Neutrophil (primary cell): ENCODE data around the gene HSFX3.
"Not testable (repeated sequence)": the region's sequence is repeated elsewhere in the genome, so short reads cannot be mapped to it uniquely, and the experiment has no call there.

ENCODE experiments used
- H3K27ac ChIP-seq: fragments of 200-600 bp; sonication (generic); 2 replicates; pipeline ENCODE4 v1.5.1; 2016; ENCODE audit warnings: mild to moderate bottlenecking, moderate library complexity
- H3K27me3 ChIP-seq: fragments of 200-600 bp; sonication (generic); 2 replicates; pipeline ENCODE4 v1.6.0; 2016; ENCODE audit warnings: mild to moderate bottlenecking
- H3K36me3 ChIP-seq: fragments of 200-600 bp; sonication (generic); 2 replicates; pipeline ENCODE4 v1.5.1; 2017
- H3K4me1 ChIP-seq, 2 experiments: fragments of 200-600 bp in 1 of 2; sonication (generic) in 1 of 2; 1 replicate in 1 of 2; 2 replicates in 1 of 2; pipeline versions ENCODE4 v1.5.1 to v1.6.1; 2013 to 2016; ENCODE audit warnings: low read depth in 1 of 2, low read length in 1 of 2, mild to moderate bottlenecking in 1 of 2, moderate library complexity in 1 of 2; ENCODE audit not compliant: control insufficient read depth in 1 of 2, insufficient read depth in 1 of 2
- H3K4me3 ChIP-seq, 2 experiments: fragments of 200-600 bp in 1 of 2; sonication (generic) in 1 of 2; 1 replicate in 1 of 2; 2 replicates in 1 of 2; pipeline ENCODE4 v1.5.1; 2013 to 2016; ENCODE audit warnings: low read depth in 1 of 2, low read length in 1 of 2, mild to moderate bottlenecking in 1 of 2, moderate library complexity in 1 of 2
- H3K9me3 ChIP-seq: fragments of 200-600 bp; sonication (generic); 2 replicates; pipeline ENCODE4 v1.5.1; 2016
- TF ChIP-seq, protein P1 (sequence below): fragments of 200-600 bp; sonication (generic); IDR thresholded peaks from 2 replicates; pipeline ENCODE4 v1.5.1; 2016; ENCODE audit warnings: antibody characterized with exemption

HSFX3 gene

DNA sequence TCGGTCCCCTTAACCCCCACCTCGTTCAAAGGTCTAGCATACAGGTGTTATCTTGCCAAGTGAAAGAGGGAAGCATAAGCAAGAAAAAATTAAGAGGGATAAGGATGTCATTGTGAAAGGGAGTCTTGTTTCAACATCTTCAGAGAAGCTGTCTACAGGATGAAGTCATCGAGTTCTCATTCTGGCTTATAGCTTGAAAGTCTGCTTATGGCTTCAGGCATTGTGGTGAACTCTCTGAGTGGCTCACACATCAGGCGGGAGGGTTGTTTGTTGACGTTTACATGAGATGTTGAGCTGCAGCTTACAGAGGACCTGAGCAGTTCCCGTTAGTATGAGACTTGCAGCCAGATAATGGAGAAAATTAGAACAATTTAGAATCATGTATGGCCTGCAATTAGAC, 20.9 kb upstream of the HSFX3 start:
- H3K4me1 ChIP-seq = no peaks in the 10 kb centered on the region
- no peaks in the 10 kb centered on the region for H3K36me3 ChIP-seq
- no peaks in the 10 kb centered on the region for H3K9me3 ChIP-seq
- H3K27me3 ChIP-seq = no peaks in the 10 kb centered on the region
- no peak overlapping the region for H3K27ac ChIP-seq
- no peak overlapping the region for H3K4me3 ChIP-seq
- TF ChIP-seq, protein P1, sequence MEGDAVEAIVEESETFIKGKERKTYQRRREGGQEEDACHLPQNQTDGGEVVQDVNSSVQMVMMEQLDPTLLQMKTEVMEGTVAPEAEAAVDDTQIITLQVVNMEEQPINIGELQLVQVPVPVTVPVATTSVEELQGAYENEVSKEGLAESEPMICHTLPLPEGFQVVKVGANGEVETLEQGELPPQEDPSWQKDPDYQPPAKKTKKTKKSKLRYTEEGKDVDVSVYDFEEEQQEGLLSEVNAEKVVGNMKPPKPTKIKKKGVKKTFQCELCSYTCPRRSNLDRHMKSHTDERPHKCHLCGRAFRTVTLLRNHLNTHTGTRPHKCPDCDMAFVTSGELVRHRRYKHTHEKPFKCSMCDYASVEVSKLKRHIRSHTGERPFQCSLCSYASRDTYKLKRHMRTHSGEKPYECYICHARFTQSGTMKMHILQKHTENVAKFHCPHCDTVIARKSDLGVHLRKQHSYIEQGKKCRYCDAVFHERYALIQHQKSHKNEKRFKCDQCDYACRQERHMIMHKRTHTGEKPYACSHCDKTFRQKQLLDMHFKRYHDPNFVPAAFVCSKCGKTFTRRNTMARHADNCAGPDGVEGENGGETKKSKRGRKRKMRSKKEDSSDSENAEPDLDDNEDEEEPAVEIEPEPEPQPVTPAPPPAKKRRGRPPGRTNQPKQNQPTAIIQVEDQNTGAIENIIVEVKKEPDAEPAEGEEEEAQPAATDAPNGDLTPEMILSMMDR = no peak

DNA sequence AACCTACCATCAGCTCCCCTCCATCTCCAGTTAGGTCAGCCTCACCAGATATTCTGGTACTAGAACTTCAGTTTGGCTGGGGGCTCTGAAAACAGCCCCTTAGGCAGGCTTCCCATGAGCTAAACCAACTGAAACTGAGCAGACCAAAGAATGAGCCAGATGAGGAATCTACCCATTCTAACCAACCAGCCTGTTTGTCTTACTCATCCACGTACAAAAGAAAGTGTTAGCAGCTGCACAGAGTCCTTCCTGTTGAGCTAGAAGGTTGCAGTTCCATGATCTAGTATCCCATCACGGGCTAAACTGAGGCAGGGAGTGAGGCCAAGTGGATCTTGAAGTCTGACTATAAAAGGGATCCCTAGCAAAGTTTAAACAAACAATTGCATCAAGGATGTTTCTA, 20.0 kb upstream of the HSFX3 start:
- Histone ChIP-seq H3K36me3 (no peaks in the 10 kb centered on the region), H3K4me3 (no peak overlapping the region), H3K27me3 (no peaks in the 10 kb centered on the region), H3K27ac (no peak overlapping the region), H3K4me1 (no peaks in the 10 kb centered on the region), H3K9me3 (no peaks in the 10 kb centered on the region)
- TF ChIP-seq, protein P1 = no peak

DNA sequence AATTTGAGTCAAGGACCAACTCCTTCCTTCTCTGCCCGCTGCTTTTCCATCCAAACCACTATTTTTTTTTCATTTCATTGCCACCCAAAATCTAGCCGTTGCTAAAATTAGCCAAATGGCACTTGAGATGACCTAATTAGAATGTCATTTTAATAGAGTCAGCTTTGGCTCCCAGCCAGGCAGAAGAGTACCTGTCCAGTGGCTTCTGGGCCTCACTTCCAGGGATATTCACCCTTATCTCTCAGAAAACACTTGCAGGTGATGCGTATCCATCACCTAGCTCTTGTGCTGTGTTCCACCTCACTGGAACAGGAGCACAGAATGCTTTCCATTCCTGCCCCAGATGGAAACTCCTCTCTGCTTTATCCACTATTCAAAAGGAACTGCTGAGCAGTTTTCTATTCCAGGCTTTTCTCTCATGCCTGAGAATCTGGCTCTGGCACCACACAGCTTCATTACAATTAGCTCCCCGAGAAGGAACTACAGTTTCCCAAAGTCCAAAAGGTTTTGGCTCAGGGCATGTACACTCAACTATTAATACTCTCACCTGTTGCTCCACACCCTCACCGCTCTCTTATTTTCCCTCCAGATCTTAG, 19.1 kb upstream of the HSFX3 start:
- Histone ChIP-seq H3K4me1 (no peaks in the 10 kb centered on the region), H3K4me3 (no peak overlapping the region), H3K27me3 (no peaks in the 10 kb centered on the region), H3K36me3 (no peaks in the 10 kb centered on the region), H3K27ac (no peak overlapping the region), H3K9me3 (no peaks in the 10 kb centered on the region)
- TF ChIP-seq, protein P1 = no peak

DNA sequence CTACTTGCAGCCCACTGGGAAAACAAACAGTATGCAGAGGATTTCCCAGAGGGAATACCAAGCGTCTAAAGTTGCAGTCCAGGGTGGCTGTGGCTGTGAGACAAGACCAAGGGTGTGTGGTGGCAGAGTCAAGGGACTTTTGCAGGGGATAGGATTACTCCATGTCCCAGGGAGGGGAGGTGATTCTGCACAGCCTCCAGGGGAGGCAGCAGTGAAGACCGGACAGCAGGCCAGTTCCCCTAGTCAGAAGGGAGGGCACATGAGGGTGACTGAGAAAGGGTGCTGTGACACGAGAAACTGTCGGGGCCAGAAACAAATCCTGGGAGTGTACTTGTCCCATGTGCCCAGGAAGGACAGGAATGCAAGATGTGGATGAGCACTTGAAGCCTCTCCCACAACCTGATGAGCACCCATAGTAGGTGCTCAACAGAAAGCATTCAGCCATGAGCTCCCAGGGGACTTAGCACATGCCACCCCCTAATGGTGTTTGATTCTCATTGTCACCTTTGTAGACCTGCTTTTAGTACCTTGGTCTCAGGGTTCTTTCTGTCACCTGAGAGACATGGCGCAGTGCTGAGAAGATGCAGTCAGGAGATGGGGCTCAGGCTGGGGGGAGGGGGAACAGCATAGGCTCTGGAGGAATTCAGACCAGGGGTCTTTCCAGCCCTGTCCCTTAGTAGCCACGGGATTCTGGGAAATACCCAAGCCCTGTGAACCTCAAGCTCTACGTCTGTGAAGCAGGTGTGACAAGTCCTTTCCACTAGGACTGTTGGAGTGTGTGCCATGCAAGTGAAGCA, 18.1 kb upstream of the HSFX3 start:
- Histone ChIP-seq H3K9me3 (no peaks in the 10 kb centered on the region), H3K27ac (no peak overlapping the region), H3K36me3 (no peaks in the 10 kb centered on the region), H3K4me3 (no peak overlapping the region), H3K27me3 (no peaks in the 10 kb centered on the region), H3K4me1 (no peaks in the 10 kb centered on the region)
- TF ChIP-seq, protein P1 = no peak

DNA sequence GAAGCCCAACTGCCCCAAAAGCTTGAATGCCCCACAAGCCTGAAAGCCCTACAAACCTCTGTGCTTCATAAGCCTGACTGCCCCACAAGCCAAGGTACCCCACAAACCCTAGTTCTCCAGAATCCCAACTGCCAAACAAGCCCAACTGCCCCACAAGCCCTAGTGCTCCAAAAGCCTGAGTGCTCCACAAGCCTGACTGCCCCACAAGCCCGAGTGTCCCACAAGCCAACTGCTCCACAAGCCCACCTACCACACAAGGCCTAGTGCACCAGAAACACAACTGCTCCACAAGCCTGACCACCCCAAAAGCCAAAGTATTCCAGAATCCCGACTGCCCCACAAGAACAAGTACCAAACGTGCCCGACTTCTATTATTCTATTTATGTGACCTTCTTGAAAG, 13.6 kb upstream of the HSFX3 start:
- TF ChIP-seq, protein P1 = no peak
- no peaks in the 10 kb centered on the region for H3K36me3 ChIP-seq
- no peak overlapping the region for H3K27ac ChIP-seq
- no peak overlapping the region for H3K4me3 ChIP-seq
- no peaks in the 10 kb centered on the region for H3K27me3 ChIP-seq
- no peaks in the 10 kb centered on the region for H3K4me1 ChIP-seq
- no peaks in the 10 kb centered on the region for H3K9me3 ChIP-seq

DNA sequence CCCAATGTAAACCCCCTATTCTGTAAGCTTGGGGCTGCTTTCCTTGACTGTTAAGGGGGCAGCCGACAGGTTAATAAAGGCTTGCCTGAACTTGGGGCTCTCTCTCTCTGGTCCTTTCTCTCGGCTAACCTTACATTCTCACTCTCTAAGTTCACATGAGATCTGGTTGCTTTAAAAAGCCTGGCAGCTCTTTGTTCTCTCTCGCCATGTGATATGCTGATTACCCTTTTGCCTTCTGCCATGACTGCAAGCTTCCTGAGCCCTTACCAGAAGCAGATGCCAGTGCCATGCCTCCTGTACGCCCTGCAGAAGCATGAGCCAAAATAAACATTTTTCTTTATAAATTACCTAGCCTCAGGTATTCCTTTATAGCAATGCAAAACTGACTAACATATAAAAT, 5.5 kb upstream of the HSFX3 start:
- not testable (repeated sequence) for H3K36me3 ChIP-seq

DNA sequence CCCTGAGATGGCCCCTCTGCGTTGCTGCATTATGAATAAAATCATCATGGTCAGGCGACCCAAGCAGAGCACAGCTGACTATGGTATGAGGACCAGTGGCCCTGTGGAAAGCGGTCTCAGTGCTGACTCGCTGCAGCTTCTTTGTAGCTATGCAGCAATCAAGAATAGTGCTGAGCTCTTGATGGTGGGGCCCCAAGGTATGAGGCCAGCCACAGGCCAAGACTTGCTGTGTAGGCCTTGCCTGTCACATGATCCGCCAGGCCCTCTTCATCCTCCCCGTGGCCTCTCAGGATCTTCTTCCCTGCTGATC, 2.2 kb upstream of the HSFX3 start:
- not testable (repeated sequence) for H3K4me1 ChIP-seq, H3K4me3 ChIP-seq, H3K27ac ChIP-seq, H3K9me3 ChIP-seq, H3K36me3 ChIP-seq, H3K27me3 ChIP-seq

More for the DNA sequence above, 5.5 kb upstream of the HSFX3 start:
- H3K4me1 ChIP-seq, H3K9me3 ChIP-seq, H3K27ac ChIP-seq, H3K27me3 ChIP-seq, H3K4me3 ChIP-seq: not testable (repeated sequence)

DNA sequence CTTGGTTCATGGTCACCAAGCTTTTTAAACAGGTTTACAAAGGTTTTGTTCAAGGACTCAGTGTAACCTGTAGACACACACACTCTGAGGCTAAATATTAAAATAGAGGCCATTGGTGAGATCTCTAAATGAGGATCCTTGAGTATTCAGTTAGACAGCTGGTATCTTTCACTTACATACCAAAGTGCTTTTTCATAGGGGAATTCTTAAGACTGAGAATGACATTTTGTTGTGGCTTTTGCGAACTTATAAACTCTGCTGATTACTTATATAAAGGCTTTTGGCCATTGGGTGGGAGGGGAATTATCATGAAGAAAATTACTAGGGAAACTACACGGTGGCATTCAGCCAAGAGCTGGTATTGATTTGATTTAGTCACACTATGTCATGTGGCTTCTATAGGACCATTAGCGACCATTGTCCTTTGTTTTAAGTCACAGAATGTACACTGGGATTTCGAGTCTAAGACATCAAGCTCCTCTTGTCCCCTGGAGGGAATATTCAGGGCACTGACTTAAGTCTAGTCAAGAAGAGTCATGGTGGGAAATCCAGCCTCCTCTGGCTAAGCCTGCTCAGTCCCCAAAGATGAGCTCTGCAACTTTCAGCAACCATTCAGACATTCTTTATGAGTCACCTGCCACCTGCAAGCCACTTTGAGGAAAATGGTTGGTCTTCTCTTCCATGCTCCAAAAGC, 1.7 kb upstream of the HSFX3 start:
- not testable (repeated sequence) for H3K27me3 ChIP-seq, H3K9me3 ChIP-seq, H3K27ac ChIP-seq, H3K4me1 ChIP-seq, H3K36me3 ChIP-seq, H3K4me3 ChIP-seq
